SK-N-SH treated with all-trans-retinoic acid at 6 μM for 48 hours (cell line): Measurements from ENCODE around the gene EMC9.

Experiments used
- ARNTL ChIP-seq: fragments of 450-650 bp; formaldehyde crosslinking; IDR thresholded peaks from 2 replicates; pipeline ENCODE4 v1.5.0; 2020; ENCODE audit warnings: low read depth, mild to moderate bottlenecking, moderate library complexity, borderline replicate concordance
- OSR1 ChIP-seq: fragments of 250-450 bp; sonication (Bioruptor Pico); IDR thresholded peaks from 2 replicates; pipeline ENCODE4 v1.8.0; 2022; ENCODE audit warnings: moderate library complexity, mild to moderate bottlenecking, inconsistent platforms
- PPARA ChIP-seq: fragments of 250-450 bp; sonication (Bioruptor Pico); IDR thresholded peaks from 2 replicates; pipeline ENCODE4 v1.5.0; 2020; ENCODE audit warnings: mild to moderate bottlenecking, borderline replicate concordance
- RARB ChIP-seq: fragments of 250-450 bp; sonication (Bioruptor Pico); IDR thresholded peaks from 2 replicates; pipeline ENCODE4 v1.8.0; 2021; ENCODE audit warnings: mild to moderate bottlenecking, moderate library complexity
- SNAI2 ChIP-seq: fragments of 250-450 bp; sonication (Bioruptor Pico); IDR thresholded peaks from 2 replicates; pipeline ENCODE4 v1.5.0; 2020; ENCODE audit warnings: mild to moderate bottlenecking, moderate library complexity
- TF ChIP-seq, protein P1 (sequence below): fragments of 250-450 bp; sonication (Bioruptor Pico); IDR thresholded peaks from 2 replicates; pipeline ENCODE4 v1.8.0; 2020; ENCODE audit warnings: mild to moderate bottlenecking, moderate library complexity, borderline replicate concordance
- TF ChIP-seq, protein P2 (sequence below): fragments of 250-450 bp; sonication (Bioruptor Pico); IDR thresholded peaks from 2 replicates; pipeline ENCODE4 v1.8.0; 2021; ENCODE audit warnings: low read depth, mild to moderate bottlenecking, moderate library complexity, borderline replicate concordance

DNA sequence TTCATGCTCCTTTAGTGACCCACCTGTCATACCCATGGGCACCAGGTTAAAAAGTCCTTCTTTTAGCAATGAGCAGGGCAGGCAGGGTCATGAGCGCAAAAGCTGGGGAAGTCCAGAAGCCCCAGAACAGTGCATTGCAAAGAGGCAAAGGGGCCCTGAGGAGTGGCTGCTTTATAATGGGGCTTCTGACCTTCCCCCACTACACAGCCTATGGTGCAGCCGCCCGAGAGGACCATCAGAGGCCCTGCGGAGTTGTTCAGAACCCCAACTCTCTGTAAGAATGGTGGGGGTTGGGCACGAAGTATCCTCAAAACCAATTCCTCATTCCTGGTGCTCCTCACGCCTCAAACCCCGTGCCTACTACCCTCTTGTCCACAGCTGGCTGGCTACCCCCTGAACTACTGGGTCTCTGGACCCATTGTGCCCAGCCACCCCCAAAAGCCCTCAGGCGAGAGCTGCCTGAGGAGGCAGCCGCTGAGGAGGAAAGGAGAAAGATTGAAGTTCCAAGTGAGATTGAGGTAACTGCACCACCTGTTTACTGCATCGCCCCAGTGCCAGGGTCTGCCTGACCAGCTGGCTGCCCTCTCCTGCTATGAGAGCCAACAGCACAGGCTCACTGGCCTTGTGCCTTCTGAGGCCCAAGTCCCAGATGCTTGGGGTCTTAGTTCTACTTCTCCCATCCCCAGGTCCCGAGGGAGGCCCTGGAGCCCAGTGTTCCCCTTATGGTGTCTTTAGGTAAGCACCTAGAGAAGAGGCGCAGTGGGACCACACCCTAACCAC is 37.2 kb upstream of the EMC9 start:
- TF ChIP-seq RARB (CRISPR knock-in tag) (no peak), ARNTL (CRISPR knock-in tag) (no peak), PPARA (no peak), OSR1 (CRISPR knock-in tag) (no peak), SNAI2 (no peak)
- TF ChIP-seq, protein P1, sequence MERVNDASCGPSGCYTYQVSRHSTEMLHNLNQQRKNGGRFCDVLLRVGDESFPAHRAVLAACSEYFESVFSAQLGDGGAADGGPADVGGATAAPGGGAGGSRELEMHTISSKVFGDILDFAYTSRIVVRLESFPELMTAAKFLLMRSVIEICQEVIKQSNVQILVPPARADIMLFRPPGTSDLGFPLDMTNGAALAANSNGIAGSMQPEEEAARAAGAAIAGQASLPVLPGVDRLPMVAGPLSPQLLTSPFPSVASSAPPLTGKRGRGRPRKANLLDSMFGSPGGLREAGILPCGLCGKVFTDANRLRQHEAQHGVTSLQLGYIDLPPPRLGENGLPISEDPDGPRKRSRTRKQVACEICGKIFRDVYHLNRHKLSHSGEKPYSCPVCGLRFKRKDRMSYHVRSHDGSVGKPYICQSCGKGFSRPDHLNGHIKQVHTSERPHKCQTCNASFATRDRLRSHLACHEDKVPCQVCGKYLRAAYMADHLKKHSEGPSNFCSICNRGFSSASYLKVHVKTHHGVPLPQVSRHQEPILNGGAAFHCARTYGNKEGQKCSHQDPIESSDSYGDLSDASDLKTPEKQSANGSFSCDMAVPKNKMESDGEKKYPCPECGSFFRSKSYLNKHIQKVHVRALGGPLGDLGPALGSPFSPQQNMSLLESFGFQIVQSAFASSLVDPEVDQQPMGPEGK (CRISPR knock-in tag): no peak
- TF ChIP-seq, protein P2, sequence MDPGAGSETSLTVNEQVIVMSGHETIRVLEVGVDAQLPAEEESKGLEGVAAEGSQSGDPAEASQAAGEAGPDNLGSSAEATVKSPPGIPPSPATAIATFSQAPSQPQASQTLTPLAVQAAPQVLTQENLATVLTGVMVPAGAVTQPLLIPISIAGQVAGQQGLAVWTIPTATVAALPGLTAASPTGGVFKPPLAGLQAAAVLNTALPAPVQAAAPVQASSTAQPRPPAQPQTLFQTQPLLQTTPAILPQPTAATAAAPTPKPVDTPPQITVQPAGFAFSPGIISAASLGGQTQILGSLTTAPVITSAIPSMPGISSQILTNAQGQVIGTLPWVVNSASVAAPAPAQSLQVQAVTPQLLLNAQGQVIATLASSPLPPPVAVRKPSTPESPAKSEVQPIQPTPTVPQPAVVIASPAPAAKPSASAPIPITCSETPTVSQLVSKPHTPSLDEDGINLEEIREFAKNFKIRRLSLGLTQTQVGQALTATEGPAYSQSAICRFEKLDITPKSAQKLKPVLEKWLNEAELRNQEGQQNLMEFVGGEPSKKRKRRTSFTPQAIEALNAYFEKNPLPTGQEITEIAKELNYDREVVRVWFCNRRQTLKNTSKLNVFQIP (CRISPR knock-in tag): no peak
